Central memory CD8-positive, alpha-beta T cell (primary cell): ENCODE results near the gene PACRG.

ENCODE experiments used
- ATAC-seq: fragments of 150-1000 bp; cut with Tn5 transposase; replicated peaks from 2 replicates; pipeline ENCODE4 v1.10.0; 2022; ENCODE audit warnings: mild to moderate bottlenecking, moderate FRiP score, moderate number of reproducible peaks; ENCODE audit not compliant: poor library complexity, severe bottlenecking; ENCODE audit errors: extremely low read depth
- DNase-seq, 2 donors: peaks; one replicate each; pipeline ENCODE4 v3.0.0; 2021; ENCODE audit warnings: low spot score in 2 of 2
- H3K27ac Mint-ChIP-seq: one replicate; pipeline ENCODE4 v1.8.0; 2022; ENCODE audit warnings: low read depth, mild to moderate bottlenecking, moderate library complexity, mixed read lengths
- H3K27me3 Mint-ChIP-seq: one replicate; pipeline ENCODE4 v1.8.0; 2022; ENCODE audit warnings: mixed read lengths
- H3K36me3 Mint-ChIP-seq: one replicate; pipeline ENCODE4 v1.8.0; 2022; ENCODE audit warnings: mild to moderate bottlenecking, moderate library complexity, mixed read lengths; ENCODE audit not compliant: insufficient read depth
- H3K4me1 Mint-ChIP-seq: one replicate; pipeline ENCODE4 v1.8.0; 2022; ENCODE audit warnings: mixed read lengths
- H3K4me3 Mint-ChIP-seq: one replicate; pipeline ENCODE4 v1.8.0; 2022; ENCODE audit warnings: mild to moderate bottlenecking, moderate library complexity, mixed read lengths
- H3K9me3 Mint-ChIP-seq: one replicate; pipeline ENCODE4 v1.8.0; 2022; ENCODE audit warnings: mixed read lengths

The PACRG gene

DNA sequence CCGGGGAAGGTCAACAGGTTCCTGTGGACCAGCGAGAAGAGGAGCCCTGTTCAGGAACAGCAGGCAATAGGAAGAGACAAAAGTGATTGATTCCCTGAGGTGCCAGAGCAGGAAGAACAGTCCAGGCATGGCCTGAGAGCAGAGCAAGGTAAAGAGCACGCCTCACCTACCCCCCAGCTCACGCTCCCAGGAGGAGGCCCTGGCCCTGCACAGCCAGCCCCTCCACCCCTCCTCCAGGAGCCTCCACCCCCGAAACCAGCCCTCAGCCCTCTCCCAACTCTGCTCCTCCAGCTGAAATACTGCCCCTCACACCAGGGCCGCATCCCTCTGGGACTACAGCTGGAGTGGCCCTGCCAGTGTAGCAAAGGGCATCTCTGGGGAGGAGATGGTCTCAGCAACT lies 504.9 kb downstream of the PACRG start:
- Mint-ChIP-seq H3K36me3 (no peaks in the 10 kb centered on the region), H3K4me1 (no peaks in the 10 kb centered on the region), H3K9me3 (no peaks in the 10 kb centered on the region), H3K27me3 (peaks cover 33% of the 10 kb centered on the region), H3K27ac (no peak overlapping the region), H3K4me3 (no peak overlapping the region)
- DNase-seq (no peak), ATAC-seq (no peak)

DNA sequence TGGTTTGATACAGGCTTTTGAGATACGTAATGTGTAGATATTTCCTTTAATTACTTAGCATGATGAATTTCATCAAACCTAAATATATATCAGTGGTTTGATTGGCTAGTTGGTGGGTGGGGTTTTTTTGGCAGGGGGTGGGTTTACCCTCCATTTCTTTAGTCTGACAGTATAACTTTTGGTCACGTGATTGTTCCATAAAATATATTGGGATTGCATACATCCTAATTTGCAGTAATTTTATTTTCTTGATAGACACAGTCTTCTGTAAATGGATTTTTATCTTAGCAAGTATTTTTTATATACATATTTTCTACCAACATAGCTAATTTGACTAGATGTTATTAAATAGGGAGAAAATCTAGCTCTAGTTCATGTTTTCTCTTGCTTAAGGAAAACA lies 509.3 kb downstream of the PACRG start:
- ATAC-seq, result no peak
- Mint-ChIP-seq H3K36me3 (no peaks in the 10 kb centered on the region), H3K27ac (no peak overlapping the region), H3K4me1 (no peaks in the 10 kb centered on the region), H3K4me3 (no peak overlapping the region), H3K9me3 (no peaks in the 10 kb centered on the region), H3K27me3 (peaks cover 44% of the 10 kb centered on the region)
- no peak for DNase-seq

DNA sequence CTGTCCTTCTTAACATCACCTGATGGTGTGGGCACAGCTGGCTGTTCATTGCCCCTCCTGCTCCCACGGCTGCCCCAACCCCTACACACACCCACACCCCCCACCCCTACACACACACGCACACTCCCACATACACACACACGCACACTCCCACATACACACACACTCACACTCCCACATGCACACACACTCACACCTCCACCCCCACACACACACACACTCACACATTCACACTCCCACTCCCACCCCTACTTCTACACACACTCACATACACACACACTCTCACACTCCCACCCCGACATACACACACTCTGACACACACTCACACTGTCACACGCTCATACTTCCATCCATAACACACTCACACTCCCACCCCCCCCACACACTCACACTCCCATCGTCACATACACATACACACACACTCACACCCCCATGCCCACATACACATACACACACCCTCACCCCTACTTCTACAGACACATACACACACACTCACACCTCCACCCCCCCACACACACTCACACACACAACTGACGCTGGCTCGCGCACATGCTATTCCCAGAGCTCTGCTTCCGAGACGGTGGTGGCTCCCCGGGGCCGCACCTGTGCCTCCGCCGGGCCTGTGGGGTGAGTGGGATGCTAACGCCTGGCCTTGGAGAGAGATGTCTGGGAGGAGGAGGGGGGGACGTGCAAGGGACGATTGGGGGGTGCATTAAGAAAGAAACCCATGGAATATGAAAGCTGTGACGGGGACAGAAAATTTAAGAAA lies 512.0 kb downstream of the PACRG start:
- ATAC-seq (no peak), DNase-seq (no peak)
- Mint-ChIP-seq H3K27me3 (peaks cover 21% of the 10 kb centered on the region), H3K4me1 (no peaks in the 10 kb centered on the region), H3K9me3 (no peaks in the 10 kb centered on the region), H3K4me3 (no peak overlapping the region), H3K27ac (no peak overlapping the region), H3K36me3 (no peaks in the 10 kb centered on the region)

DNA sequence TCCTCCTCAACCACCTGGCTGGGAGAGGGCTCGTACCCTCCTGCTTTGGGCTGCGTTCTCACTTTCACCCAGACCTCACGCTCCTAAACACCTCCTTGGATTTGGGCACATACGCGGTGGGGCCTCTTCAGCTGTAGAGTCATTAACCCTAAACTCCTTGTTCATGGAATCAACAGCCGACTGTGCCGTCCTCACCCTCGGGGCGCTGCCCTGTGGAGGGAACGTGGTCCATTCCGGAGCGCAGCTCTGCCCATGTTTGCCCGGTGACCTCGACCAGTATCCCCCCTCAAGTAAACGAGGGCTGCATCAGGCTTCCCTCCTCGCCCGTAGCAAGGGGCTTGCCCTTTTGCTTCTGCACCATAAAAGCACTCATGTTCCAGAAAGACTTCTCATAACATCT lies 512.8 kb downstream of the PACRG start:
- no peak overlapping the region for H3K27ac Mint-ChIP-seq
- H3K9me3 Mint-ChIP-seq, result no peaks in the 10 kb centered on the region
- H3K4me1 Mint-ChIP-seq, result no peaks in the 10 kb centered on the region
- ATAC-seq, result no peak
- H3K27me3 Mint-ChIP-seq, result peaks cover 22% of the 10 kb centered on the region
- H3K4me3 Mint-ChIP-seq, result no peak overlapping the region
- no peak for DNase-seq
- H3K36me3 Mint-ChIP-seq, result no peaks in the 10 kb centered on the region

DNA sequence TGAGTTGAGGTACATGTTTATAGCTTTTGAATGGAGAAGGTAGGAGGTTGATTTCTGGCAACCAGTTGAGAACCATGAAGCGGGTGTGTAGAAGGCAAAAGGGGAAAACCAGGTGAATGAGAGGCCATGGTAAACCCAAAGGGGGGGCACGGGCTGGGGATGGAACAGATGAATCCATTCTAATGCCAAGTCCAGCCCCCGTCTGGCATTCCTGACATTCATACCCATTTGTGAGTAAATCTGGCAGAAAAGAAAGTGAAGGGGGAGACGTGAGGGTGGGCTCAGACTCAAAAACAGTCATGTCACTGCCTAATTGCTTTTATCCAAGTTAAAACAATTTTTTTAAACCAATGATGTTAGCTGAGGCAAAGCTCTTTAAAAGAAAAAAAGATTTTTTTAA lies 513.9 kb downstream of the PACRG start:
- no peaks in the 10 kb centered on the region for H3K36me3 Mint-ChIP-seq
- H3K4me3 Mint-ChIP-seq, result no peak overlapping the region
- ATAC-seq (no peak), DNase-seq (no peak)
- H3K4me1 Mint-ChIP-seq, result no peaks in the 10 kb centered on the region
- no peaks in the 10 kb centered on the region for H3K9me3 Mint-ChIP-seq
- H3K27ac Mint-ChIP-seq, result no peak overlapping the region
- H3K27me3 Mint-ChIP-seq, result peaks cover 34% of the 10 kb centered on the region

DNA sequence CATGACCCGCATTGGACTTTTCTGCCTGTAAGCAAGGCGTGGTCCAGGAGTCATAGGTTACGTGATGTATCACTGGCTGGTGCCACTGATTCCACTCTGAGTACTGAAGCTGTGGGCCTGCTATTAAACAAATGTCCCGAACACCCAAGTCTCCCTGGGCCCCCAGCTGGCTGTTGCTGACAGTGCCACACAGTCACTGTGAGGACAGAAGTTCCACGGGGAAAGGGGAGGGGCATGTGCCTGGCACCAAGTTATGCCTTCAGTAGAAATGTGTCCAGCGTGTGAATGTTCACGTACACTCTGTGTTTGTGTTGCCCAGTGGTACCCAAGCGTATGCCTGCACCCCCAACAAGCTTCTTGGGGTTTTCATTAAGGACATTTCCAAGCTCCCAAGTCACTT lies 515.3 kb downstream of the PACRG start:
- H3K4me1 Mint-ChIP-seq, result no peaks in the 10 kb centered on the region
- ATAC-seq (no peak), DNase-seq (no peak)
- no peaks in the 10 kb centered on the region for H3K9me3 Mint-ChIP-seq
- H3K4me3 Mint-ChIP-seq, result no peak overlapping the region
- peaks cover 46% of the 10 kb centered on the region for H3K27me3 Mint-ChIP-seq
- H3K27ac Mint-ChIP-seq, result no peak overlapping the region
- H3K36me3 Mint-ChIP-seq, result no peaks in the 10 kb centered on the region

DNA sequence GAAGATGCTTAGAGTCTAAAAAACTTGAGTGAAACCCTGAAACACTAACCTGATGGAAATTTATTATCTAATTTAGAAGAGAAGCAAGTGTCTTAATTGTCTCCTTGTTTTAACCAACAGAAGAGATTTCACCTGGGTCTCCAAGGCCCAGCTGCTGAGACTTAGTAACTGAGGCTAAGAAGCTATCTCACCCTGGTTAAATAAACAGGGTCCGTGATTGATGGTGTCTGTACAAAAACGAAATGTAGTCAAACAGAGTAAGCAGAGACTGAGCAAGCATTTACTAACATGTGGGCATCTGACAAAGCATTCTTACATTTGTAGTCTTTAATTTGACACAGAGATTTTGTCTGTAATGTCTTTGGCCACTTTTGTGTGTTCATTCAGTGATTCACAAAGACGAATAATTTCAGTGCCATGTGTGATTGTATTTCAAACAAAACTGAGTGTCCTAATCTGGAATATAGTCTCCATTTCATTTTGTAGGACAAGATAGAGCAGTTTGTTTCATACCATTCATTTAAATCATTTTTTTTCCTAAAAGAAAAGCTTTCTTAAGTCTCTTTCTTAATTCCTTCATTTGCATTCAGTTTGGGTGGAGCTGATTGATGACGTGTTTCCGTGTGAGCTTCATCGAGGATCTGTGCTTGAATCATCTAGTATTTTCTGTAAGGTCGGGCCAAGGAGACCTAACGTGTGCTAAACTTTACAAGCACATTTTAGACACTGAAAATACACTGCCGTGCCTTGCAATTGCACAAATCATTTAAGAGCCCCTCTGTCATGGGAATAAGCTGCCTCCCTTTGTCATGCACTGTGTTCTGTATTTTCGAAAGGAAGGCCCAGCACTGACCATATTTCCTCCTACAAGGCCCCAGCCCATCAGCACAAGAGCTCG lies 516.2 kb downstream of the PACRG start:
- Mint-ChIP-seq H3K27me3 (peaks cover 49% of the 10 kb centered on the region), H3K4me3 (no peak overlapping the region), H3K36me3 (no peaks in the 10 kb centered on the region), H3K27ac (no peak overlapping the region), H3K9me3 (no peaks in the 10 kb centered on the region), H3K4me1 (no peaks in the 10 kb centered on the region)
- DNase-seq, result no peak
- no peak for ATAC-seq

DNA sequence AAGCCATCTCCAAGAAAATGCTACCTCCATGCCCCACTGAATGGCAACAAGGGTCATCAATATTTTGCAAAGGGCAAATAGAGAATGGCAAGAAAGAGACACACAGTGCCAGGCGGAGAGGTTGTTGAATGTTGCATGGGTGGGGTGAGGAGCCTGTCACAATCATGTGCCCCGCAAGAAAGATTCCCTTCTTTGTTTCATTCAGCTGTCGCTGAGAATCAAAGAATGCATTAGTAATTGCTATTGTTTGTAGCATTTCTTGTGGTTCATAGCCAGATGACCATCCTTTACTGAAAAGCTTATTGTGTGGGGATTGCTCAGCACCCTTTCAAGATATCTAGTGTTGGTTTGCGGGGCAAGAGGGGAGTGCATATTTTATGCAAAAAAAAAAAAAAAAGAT lies 520.3 kb downstream of the PACRG start:
- ATAC-seq (no peak), DNase-seq (no peak)
- Mint-ChIP-seq H3K27ac (no peak overlapping the region), H3K27me3 (peaks cover 34% of the 10 kb centered on the region), H3K4me3 (no peak overlapping the region), H3K9me3 (no peaks in the 10 kb centered on the region), H3K36me3 (no peaks in the 10 kb centered on the region), H3K4me1 (no peaks in the 10 kb centered on the region)

DNA sequence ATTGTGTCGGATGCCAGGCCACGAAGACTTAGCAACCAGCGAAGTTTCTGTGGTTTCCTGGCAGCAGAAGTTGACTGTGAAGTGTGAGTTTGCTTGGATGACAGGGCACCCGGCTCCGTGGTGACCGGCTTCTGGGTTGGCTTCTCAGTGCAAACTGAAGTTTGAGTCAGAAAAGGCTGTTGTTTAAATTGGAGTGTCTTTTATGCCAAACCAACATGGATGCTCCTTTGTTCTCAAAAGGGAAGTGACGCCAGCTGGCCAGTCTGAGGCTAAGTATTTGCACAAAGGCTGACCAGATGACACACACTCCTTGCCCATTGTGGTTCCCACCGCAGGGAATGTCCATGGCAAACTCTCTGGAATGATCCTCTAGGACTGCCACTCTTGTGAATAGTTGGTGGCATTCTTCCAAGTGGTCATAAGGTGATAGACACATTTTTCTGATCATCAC lies 521.9 kb downstream of the PACRG start:
- no peaks in the 10 kb centered on the region for H3K36me3 Mint-ChIP-seq
- DNase-seq (no peak), ATAC-seq (no peak)
- H3K27me3 Mint-ChIP-seq, result peaks cover 34% of the 10 kb centered on the region
- H3K4me3 Mint-ChIP-seq, result no peak overlapping the region
- no peak overlapping the region for H3K27ac Mint-ChIP-seq
- H3K9me3 Mint-ChIP-seq, result no peaks in the 10 kb centered on the region
- no peaks in the 10 kb centered on the region for H3K4me1 Mint-ChIP-seq

DNA sequence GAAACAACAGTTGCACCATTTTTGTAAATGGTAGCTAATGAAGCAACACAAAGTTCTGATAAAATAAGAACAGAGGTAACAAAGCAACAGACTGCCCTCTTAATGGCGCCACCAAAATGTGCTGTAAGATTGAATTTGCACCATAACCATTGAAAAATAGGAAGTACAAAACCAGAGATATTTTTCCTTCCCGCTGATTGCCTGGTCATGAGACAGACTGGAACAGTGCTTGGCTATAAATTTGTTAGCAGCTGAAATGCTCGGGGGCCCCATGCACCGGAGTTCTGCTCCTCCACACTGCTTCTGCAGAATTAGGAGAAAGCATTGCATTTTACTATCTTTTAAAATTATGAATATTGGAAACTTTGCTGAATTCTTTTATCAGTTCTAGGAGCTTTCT lies 522.3 kb downstream of the PACRG start:
- Mint-ChIP-seq H3K9me3 (no peaks in the 10 kb centered on the region), H3K27ac (no peak overlapping the region), H3K27me3 (peaks cover 31% of the 10 kb centered on the region), H3K4me1 (no peaks in the 10 kb centered on the region), H3K36me3 (no peaks in the 10 kb centered on the region), H3K4me3 (no peak overlapping the region)
- DNase-seq, result no peak
- ATAC-seq, result no peak

DNA sequence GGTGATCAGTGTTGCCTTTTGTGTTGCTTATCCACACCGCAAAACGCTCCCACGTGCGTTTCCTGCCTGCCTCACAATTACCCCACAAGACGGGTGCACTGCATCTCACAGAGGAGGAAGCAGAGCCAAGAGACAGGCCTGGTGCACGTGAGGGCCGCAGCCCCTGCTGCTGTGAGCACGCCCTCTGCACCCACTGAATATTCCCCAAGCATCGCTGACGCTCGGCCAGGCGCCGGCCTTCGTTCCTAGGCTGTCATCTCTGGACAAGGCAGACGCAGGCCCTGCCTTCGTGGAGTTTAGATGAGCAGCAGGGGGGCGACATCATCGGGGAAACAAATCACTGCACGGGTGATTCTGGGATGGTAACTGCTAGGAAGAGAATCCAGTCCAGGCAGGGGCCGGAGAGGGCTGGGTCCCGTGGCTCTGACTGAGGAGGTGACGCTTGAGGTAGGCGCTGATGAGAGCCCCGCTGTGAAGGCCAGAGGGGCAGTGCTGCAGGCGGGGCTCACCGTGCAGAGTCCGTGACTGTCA lies 524.4 kb downstream of the PACRG start:
- H3K27me3 Mint-ChIP-seq, result peaks cover 12% of the 10 kb centered on the region
- H3K9me3 Mint-ChIP-seq, result no peaks in the 10 kb centered on the region
- no peak for DNase-seq
- no peaks in the 10 kb centered on the region for H3K36me3 Mint-ChIP-seq
- no peaks in the 10 kb centered on the region for H3K4me1 Mint-ChIP-seq
- no peak overlapping the region for H3K27ac Mint-ChIP-seq
- no peak overlapping the region for H3K4me3 Mint-ChIP-seq
- ATAC-seq, result no peak

DNA sequence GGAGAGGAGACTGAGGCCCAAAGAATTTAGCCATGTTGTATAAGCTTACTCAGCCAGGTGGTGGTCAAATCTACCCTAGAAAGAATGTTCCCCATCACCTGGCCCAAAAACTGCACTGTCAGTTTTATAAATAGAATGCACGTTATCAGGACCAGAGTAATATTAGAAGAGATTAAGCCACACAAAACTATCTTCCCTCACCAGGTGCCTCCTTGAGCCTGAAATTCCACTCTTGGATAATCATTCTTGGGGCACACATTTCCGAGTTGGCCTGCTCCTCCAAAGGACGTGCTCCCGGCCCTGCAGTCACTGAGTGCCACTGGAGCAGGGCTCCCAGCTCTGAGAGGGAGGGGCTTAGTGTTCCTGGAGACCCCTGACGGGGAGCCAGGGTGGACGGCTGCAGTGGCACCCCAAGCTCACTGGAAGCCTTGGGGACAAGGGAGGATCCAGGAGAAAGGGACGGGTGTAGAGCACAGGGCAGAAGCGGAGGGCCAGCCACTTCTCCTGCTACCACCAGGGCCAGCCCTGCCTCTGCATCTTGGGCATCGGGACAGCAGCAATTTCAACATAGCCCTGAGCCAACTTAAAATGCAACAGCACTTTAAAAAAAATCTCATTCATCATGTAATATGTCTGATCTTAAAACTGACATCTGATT lies 525.9 kb downstream of the PACRG start:
- no peak for DNase-seq
- Mint-ChIP-seq H3K36me3 (no peaks in the 10 kb centered on the region), H3K9me3 (no peaks in the 10 kb centered on the region), H3K27me3 (no peaks in the 10 kb centered on the region), H3K4me1 (no peaks in the 10 kb centered on the region), H3K27ac (no peak overlapping the region), H3K4me3 (no peak overlapping the region)
- ATAC-seq, result no peak
